ENCODE measurements around the gene MYO1G.

MYO1G gene

DNA sequence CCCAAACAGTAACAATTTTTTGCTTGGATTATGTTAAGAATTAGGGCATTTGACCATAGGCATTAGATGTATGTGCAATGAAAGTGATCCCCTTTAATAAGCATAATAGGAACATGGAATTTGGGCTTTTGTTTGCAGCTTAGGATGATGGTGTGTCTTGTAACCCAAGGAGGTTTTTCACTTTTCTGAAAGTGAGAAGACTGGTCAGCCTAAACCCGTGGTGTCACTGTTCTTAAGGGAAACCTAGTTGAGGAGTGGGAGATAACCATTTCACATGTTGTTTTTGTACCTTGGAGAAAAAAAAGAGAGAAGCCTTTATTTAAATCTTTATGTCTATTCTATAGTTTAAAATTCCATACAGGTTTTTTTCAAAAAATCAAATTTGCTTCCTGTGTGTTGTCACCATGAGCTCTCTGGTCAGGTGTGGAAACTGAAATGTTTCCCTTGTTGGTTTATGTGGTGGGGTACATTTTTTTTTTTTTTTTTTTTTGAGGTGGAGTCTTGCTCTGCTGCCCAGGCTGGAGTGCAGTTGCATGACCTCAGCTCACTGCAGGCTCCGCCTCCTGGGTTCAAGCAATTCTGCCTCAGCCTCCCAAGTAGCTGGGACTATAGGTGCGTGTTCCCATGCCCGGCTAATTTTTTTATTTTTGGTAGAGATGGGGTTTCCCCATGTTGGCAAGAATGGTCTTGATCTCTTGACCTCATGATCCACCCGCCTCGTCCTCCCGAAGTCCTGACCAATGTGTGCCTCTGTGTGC, 28.9 kb upstream of the MYO1G start:
- no peak overlapping the region for H3K4me3 ChIP-seq (replicated peaks; ENCODE audit: low read depth, low read length)
- TF ChIP-seq, protein P1, sequence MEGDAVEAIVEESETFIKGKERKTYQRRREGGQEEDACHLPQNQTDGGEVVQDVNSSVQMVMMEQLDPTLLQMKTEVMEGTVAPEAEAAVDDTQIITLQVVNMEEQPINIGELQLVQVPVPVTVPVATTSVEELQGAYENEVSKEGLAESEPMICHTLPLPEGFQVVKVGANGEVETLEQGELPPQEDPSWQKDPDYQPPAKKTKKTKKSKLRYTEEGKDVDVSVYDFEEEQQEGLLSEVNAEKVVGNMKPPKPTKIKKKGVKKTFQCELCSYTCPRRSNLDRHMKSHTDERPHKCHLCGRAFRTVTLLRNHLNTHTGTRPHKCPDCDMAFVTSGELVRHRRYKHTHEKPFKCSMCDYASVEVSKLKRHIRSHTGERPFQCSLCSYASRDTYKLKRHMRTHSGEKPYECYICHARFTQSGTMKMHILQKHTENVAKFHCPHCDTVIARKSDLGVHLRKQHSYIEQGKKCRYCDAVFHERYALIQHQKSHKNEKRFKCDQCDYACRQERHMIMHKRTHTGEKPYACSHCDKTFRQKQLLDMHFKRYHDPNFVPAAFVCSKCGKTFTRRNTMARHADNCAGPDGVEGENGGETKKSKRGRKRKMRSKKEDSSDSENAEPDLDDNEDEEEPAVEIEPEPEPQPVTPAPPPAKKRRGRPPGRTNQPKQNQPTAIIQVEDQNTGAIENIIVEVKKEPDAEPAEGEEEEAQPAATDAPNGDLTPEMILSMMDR (IDR thresholded peaks at IDR 0.05; ENCODE audit: low read length, missing control alignments), result no peak
- DNase-seq (ENCODE audit: low read depth), result no peak

DNA sequence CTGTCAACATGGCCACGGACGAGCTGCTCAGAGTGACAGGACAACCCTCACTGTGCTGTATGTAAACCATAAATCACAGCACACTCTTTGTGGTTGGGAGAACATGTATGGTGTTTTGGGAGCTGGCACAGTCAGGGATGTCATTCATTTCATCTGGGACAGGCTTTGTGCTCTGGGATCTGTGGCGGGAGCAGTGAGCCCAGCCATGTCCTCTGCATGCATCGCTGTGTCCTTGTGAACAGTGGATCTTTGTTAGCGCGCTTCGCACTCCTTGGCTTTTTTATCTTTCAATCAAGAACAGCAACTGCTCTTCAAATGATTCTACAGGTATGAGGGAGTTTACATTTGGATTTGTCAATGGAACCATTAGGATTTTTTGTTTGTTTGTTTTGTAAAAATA, 28.3 kb upstream of the MYO1G start:
- DNase-seq (ENCODE audit: low read depth), result no peak
- no peak overlapping the region for H3K4me3 ChIP-seq (replicated peaks; ENCODE audit: low read depth, low read length)
- TF ChIP-seq, protein P1 (IDR thresholded peaks at IDR 0.05; ENCODE audit: low read length, missing control alignments), result no peak

DNA sequence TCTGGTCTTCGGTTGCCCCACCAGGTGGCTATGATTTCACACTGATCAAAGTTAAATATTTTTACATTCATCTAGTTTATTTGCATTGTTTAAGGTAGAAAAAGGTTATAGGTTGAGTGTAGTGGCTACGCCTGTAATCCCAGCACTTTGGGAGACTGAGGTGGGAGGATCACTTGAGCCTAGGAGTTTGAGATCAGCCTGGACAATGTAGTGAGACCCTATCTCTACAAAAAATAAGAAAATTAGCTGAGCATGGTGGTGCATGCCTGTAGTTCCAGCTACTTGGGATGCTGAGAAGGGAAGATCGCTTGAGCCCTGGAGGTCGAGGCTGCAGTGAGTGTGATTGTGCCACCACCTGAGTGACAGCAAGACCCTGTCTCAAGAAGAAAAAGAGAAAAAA, 25.0 kb upstream of the MYO1G start:
- no peak overlapping the region for H3K4me3 ChIP-seq (replicated peaks; ENCODE audit: low read depth, low read length)
- no peak for DNase-seq (ENCODE audit: low read depth)
- TF ChIP-seq, protein P1 (IDR thresholded peaks at IDR 0.05; ENCODE audit: low read length, missing control alignments), result no peak

DNA sequence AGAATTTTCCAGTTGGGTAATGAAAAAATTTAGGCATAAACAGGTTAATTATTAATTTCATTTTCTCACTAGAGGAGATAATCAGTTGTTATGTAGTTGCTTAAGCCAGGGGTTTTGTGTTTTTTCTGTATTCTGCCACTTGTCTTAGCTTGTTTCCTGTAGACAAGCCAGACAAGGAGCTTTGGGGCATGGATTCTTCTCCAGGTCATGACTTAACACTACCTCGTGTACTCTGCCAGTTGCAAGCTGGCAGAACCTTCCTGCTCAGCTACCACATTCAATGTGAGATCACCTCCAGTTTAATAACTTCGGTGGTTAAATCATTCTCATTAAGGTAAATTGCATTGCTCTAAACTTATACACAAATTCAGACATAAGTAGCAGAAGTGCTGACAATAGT, 23.0 kb upstream of the MYO1G start:
- no peak for DNase-seq (ENCODE audit: low read depth)
- TF ChIP-seq, protein P1 (IDR thresholded peaks at IDR 0.05; ENCODE audit: low read length, missing control alignments), result no peak
- peak overlapping the region; percentile 69 for H3K4me3 ChIP-seq (replicated peaks; ENCODE audit: low read depth, low read length)

DNA sequence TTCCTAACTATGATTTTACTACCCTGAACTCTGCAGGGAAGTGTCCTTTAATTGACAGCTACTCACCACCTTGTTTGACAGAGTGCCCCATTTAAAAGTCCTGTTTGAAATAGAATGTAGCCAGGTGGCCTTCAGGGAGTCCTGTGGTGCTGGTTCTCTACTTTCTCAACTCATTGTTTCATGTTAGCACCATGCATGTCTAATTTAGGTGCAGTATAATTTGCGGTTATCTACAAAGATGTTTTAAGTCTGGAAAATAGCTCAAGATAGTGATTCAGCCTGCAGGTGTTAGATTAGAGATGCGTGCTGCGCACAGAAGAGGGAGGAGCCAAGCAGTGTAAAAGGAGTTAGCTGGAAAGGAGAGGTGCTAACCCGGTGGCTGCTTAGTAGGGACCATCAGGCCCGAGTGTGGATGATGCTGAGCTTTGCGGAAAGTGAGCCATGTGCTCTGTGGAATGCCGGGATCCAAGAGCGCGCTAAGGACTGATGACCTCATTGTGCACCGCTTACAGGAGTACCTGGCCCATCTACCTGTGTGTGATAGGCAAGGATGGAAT, 22.4 kb upstream of the MYO1G start:
- TF ChIP-seq, protein P1 (IDR thresholded peaks at IDR 0.05; ENCODE audit: low read length, missing control alignments), result no peak
- H3K4me3 ChIP-seq (replicated peaks; ENCODE audit: low read depth, low read length), result peak overlapping the region; percentile 69
- DNase-seq (ENCODE audit: low read depth), result no peak

DNA sequence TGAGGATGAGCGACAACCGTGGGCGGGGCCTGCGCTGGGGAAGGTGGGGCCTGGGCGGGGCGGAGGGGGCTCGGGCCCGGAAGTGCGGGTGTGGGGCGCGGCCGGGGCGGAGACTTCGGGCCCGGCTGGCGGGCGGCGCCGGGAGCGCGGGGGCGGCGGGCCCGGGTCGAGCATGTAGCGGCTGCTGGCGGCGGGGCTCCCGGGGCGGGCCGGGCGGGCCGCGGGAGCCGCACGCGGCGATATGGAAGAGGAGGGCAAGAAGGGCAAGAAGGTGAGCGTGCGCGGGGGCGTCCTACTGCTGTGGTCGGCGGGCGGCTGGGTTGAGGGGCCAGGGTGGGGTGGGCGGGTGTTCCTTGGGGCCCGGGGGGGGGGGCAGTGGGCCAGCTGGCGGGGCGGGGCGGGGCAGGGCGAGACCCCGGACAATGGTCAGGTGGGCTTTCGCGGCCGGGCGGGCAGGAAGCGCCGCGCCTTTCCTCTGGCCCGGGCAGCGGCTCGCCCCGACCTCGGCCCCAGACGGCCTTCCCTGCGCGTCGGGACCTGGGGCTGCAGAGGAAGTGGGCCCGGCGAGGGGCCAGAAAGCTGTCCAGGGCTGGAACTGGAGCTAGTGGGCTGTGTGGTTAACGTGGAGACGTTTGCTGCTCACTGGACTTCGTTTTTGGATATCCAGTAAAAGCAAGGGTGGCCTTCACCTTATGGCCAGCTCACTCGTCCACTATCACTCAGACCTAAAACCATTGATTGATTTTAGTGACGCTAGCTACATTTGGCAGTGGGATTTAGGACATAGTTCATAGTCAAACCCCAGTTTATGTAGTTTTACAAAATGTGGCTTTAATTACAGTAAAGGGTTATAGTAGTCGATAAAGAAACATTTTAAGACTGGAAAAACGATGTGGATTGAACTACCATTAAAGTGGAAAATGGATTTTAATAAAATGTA, 21.5 kb upstream of the MYO1G start, which contains the start of gene CCM2:
Gene CCM2, plus strand, starts transcription at position 109 of the 940 bp plus-strand sequence. Its CDS starts 133 bp downstream, at position 242.
- peak; percentile 51 for DNase-seq (ENCODE audit: low read depth)
- TF ChIP-seq, protein P1 (IDR thresholded peaks at IDR 0.05; ENCODE audit: low read length, missing control alignments), result no peak
- H3K4me3 ChIP-seq (replicated peaks; ENCODE audit: low read depth, low read length), result peak within 1 kb of the TSS; percentile 77
